Measurements from ENCODE around the gene PHKA1.
"Not testable (repeated sequence)": the region's sequence is repeated elsewhere in the genome, so short reads cannot be mapped to it uniquely, and the experiment has no call there.

Gene PHKA1

DNA sequence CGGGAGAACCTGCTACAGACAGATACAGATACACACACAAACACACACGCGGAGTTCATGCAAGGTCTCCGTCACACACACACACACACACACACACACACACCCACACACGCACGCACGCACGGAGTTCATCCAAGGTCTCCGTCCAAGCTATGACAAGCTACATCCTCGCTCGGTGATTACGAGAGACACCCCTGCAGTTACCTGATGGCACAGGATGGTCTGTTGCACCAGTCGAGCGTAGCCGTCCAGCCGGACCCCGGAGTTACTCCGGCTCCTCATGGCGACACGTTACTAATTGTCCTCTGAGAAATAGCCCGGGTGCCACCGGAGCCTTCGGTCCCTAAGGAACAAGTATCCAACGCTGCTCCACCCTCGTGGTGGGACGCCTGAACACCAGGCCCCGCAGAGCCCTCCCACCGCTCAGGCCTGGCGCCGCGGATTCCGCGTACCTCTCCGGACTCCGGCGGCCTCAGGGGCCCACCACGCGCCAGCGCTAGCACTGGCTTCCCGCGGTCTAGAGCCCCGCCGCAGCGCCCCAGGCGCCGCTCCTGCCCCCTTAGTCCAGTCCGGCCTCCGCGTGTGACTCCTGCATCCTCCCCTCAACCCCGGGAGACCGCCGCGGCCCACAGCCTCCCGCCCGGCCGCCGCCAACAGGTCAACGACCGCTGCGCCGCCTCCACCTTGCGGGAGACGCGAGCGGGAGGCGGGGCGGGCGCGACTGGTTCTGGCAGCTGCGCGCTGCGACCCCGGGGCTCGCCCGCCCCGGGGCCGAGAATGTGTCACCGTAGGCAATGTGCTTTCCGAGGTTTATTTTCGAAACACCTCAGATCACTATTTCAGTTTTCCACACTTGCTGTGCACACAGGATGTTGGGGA, at the start of gene PHKA1:
TSS of gene PHKA1 (minus strand) at position 708 of the 879 bp plus-strand sequence. CDS start at position 282, 426 bp downstream.
- not testable (repeated sequence) for DNase-seq

DNA sequence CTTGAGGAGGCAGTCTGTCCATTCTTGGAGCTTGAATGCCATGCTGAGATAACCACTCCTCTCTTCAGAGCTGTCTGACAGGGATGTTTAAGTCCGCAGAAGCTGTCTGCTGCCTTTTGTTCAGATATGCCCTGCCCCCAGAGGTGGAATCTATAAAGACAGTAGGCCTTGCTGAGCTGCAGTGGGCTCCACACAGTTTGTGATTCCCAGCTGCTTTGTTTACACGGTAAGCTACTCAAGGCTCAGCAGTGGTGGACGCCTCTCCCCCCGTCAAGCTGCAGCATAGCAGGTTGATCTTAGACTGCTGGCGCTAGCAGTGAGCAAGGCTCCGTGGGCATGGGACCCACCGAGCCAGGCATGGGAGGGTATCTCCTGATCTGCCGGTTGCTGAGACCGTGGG, 46.3 kb upstream of the PHKA1 start:
- DNase-seq = not testable (repeated sequence)

DNA sequence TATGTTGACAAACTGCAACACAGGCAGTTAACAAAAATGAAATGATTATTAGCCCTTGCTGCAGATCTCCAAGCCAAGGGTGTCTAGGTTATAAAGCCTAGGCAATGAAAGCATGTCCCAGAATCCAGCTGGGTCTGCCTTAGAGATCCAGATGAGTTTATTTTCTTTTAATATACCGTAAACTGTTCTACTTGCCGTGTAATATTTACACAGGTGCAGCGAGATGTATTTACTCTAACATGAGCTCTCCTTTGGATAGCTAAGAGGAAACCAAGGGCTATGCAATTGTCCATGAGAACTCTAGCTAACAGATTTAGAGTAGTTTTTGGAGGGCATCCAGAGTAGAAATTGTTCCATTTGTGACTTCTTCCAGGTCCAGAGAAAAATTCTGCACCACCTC, 34.4 kb upstream of the PHKA1 start:
- DNase-seq = not testable (repeated sequence)

DNA sequence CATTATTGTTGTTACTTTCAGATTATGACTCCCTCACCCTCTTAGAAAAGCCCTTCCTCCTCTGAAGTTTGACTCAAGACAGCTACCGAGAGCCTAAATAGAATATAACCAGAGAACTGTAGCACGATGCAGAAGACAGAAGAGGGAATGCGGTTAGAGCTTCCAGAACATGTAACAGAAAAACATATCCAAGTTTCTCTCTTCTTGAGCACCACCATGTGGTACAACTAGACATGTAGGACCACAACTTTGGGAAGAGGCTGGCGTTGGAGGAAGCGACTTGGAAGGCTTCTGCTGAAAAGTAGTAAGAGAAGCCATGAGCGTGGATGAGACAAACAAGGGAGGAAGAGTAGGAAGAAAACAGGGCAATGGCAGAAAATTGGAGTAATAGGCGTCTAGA, 31.4 kb upstream of the PHKA1 start:
- DNase-seq = not testable (repeated sequence)

DNA sequence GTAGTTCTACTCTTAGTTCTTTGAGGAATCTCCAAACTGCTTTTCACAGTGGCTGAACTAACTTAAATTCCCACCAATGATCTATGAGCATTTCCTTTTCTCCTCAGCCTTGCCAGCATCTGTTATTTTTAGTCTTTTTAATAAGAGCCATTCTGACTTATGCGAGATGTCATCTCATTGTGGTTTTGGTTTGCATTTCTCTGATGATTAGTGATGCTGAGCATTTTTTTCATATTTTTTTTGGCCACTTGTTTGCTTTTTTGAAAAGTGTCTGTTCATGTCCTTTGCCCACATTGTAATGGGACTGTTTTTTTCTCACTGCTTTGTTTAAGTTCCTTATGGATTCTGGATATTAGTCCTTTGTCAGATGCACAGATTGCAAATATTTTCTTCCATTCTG, 21.5 kb upstream of the PHKA1 start:
- no peak for DNase-seq

DNA sequence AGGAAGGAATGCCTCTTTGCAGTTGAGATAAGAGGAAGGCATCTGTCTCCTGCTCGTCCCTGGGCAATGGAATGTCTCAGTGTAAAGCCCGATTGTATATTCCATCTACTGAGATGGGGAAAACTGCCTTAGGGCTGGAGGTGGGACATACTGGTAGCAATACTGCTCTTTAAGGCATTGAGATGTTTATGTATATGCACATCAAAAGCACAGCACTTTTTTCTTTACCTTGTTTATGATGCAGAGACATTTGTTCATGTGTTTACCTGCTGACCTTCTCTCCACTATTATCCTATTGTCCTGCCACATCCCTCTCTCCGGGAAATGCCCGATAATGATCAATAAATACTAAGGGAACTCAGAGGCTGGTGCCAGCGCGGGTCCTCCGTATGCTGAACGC, 19.5 kb upstream of the PHKA1 start:
- DNase-seq = not testable (repeated sequence)

DNA sequence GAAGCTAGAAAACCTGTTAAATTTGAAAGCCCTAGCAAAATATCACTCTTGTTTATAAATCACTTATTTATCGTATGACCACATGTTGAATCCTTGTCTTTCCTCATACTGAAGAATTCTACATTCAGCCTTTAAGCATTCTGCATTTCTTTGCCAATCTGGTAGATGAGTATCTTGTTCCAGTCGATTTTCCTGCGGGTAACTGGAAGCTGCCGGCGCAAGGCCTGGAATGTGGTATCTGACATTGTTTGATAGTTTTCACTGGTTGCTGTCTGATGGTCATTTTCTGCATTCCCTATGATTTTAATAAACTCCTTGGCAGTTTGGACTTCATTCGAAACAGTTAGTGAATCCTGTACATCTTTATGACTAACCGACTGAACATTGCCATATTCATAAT, 13.7 kb upstream of the PHKA1 start:
- DNase-seq = no peak

DNA sequence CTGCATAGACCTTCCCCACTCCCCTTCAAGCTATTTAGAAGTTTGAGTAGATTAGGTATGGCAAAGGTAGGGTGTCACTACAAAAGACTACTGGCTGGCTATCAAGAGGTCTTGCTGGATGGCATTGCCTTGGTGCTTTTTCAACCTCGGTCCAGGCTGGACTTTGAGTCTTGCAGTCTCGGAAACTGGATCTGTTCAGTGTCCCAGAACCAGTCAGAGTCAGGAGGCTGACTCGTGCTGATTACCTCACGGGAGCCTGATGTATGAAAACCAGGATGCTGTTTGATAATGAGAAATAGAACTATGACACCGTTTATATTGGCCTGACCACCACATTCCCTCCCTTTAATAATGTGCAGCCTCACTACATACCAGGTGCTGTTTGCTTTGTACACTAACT, 2.7 kb upstream of the PHKA1 start:
- DNase-seq = no peak

DNA sequence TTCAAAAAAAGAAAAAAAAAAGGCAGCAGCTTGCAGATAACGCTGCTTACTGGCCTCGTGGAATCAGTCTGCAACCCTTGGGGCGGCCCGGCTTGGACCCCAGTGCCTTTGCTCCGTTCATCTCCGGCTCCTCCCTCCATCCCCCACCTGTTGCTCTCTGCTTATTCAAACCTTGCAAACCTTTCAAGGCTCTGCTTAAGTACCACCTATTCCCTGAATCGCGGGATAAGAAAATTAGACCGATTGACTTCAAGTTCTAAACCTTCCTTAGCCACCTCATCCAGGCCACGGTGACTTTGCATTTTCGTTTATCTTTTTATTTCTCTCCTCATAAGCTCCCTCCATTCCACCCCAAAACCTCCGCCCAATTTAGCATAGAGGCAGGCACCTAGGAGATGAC, 1.4 kb upstream of the PHKA1 start:
- DNase-seq = no peak

DNA sequence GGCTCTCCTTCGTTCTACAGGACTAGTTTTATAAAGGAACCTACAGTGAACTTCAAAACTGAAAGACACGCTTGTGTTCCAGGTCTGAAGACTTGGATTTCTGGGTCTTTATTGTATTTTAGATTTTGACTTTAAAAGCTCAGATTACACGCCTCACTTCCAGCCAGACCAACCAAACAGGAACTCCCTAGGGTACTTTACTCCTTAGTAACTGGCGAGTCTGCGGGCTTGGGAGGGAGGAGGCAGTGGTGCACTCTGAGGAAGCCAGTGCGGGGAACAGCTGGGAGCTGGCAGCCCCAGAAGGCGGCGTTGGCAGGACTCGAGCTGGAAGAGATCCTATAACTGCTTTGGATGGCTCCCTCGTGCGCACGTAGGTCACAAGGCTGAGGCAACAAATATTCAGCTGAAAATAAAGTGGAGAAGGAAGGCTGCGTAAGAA, 391 bp upstream of the PHKA1 start:
- no peak for DNase-seq

DNA sequence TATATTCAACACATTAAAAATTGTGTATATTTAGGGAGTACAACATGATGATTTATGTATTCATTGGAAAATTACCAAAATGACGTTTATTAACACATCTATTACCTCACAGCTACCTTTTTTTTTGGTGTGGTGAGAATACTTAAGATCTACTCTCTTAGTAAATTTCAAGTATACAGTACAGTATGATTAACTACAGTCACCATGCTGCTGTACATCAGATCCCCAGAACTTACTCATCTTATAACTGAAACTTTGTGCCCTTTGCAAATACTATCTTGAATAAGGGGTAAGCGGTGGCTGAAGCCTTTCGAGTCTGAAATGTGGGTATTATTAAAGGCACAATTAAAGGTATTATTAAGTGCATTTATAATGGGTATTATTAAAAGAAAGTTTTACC, 976 bp downstream of the PHKA1 start:
- DNase-seq = no peak

DNA sequence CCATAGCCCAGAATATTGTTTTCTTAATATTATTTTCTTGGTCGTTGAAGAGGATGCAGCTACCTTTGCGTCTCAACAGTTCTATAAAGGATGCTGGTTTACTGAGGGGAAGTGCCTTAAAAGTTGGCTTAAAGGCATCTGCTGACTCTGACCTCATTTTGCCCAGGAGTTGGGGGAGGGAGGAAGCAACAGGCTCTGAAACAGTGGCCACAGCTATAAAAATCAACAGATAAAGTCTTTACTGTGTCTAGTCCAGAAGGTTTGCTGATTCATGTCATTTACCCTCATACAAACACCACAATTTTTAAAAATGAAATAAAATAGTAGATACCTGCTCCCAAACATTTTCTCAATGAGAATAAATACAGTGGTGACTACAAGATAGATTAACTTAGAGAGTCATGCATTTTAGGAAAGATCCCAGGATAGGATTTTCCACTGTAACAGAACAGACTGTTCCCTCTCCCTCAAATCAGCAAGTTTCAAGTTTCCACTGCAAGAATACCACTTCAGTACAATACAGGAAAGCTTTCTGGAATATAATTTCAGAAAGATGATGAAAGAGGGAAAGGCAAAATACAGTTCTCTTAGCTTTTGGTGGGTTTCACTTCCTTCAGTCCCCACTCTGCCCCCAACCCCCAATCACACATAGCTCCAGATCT, 1.9 kb downstream of the PHKA1 start:
- no peak for DNase-seq

DNA sequence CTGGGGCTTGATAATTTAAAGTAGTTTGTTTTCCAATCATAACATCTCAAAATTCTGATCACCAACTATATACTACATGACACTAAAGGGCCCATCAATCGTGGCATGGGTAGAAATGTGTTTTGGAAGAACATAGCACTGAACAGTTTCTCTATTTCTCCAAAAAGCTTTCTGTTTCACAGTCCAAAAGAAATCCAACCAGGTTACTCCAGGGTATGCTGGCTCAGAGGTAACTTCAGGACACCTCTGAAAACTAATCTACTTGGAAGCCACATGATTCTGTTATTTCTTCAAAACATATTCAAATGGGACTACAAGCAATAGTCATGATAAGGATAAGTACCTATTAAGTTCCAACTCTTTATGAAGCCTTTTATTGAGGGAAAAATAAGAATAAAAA, 8.3 kb downstream of the PHKA1 start:
- no peak for DNase-seq

DNA sequence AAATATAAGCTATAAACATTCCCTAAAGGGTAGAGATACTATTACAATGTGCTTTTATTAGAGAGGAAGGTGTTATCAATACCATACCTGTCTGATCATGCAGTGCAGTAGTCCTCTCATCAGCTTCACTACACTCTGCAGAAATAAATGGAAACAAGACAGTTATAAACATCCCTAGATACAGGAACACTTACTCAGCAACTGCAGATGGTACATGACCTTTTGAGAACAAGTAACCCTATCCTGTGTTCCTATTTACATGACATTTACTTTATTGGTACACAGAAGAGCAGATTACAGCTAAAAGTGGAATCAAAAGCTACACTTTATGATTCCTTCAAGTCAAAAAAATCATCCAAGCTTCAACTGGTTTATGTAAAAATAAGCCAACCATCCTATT, 9.0 kb downstream of the PHKA1 start:
- DNase-seq = no peak

DNA sequence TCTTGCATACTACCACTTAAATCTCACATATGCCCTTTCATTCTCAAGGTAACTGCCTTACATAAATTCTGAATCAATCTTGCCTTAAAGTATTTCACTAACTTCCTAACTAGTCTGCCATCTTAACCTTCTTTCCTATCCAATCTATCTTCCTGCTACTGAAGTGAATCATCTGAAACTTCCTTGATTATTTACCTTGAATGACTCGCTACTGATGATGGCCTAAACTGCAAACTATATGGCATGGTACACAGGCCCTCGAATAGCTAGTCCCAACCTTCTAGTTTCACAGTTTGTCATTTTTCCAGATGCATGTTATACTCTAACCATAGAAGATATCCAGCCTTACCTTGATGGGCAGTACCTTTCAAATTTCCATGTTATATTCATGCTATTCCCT, 19.9 kb downstream of the PHKA1 start:
- no peak for DNase-seq

DNA sequence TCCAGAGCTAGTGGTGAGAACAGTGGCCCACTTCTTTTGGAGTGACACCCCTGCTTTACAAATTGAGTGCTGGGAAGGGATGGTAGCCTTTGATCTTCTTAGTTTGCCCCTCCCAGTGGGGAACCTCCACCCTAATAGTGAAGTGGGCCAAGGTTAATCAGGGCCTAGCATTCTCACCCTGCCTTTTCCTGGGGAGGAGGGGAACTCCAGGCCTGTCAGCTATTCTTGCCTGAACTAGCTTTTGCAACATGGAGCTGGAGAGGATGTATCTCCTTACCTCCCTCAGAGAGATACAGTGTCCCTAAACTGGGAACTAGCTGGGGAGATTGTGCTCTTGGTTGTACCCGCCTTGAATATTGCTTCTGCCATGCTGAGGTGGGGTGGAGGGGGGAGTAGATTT, 20.6 kb downstream of the PHKA1 start:
- no peak for DNase-seq

DNA sequence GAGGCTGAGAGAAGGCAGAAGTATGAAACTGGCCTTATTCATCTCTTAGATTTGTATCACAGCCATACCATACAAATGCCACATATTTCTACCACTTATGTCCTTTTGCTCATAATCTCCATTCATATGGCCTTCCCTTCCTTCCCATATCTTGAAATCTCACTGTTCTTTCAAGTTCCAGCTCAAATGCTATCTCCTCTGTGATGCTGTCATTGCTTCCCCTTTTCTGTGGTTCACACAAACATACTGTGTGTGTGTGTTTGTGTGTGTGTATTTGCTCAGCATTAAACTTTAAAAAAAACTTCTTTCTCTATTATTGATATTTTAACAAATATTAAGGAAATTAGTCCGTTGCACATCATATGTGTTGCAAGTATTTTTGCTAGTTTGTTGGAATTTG, 26.7 kb downstream of the PHKA1 start:
- DNase-seq = no peak

DNA sequence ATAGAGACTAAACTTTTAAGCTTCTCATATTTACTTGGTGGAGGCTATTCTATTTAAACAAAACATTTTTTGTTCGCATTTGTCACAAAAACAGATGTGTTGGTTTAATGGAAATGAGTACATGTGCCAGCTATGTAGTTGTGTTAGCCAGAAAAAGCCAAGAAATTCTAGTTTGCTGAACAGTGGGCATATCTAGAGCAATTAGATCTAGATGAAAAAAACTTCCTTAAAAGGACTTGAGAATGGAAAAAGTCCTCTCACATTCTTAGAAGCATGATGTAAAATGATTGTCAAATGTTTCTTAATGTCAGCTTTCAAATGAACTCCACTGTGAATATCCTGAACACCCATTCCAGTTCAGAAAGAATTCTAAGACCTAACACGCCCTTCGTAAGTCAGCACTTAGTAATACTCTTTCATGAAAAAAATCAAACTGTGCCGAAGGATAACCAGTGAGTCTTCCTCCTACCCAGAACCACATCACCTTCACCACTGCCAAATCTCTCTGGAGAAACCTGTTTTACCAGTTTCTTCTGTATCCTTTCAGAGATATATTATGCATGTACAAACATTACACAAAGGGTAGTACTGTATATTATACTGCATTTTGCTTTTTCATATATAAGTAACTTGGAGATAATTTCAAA, 28.2 kb downstream of the PHKA1 start:
- no peak for DNase-seq

DNA sequence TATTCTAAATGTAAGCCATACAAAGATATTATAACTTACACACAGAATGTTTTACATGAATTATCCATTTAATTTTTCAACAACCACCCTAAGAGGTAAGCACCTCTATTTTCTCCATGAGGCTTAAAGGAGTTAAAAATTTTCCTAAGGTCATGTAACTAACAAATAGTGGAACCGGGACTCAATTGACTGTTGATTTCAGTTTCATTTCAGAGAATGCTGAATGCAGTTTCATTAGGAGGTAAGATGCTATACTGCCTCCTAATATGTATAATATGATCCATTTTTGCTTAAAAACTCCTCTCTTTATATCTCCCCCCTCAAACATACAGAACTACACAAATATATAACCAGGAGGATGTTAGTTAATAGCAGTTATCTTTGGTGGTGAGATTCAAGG, 29.1 kb downstream of the PHKA1 start:
- no peak for DNase-seq

DNA sequence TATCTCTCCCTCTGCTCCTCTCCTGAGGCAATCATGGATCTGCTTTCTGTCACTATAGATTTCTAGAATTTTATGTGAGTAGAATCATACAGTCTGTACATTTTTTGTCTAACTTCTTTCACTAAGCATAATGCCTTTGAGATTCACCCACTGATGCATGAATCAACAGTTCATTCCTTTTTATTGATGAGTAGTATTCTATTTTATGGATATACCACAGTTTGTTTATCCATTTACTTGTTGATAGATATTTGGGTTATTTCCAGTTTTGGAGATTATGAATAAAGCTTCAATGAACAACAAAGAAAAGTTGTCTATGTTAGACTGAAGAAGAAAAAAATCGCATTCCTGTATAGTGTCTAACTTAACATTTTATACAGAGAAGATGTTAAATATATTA, 30.5 kb downstream of the PHKA1 start:
- no peak for DNase-seq

DNA sequence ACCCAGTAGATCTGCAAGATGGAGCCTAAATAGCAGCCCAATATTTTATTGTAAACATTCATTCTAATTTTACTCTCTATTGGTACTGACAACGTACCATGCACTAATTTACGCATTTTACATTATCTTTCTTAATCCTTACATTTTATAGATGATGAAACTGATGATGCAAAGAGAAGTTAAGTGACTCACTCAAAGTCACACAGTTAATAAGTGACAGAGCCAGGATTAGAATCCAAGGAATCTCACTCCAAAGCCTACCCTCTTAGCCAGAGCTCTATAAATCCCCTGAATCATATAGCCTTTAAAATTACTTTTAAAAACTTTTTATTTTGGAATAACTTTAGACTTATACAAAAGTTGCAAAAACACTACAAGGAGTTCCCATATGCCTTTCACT, 37.6 kb downstream of the PHKA1 start:
- DNase-seq = no peak

DNA sequence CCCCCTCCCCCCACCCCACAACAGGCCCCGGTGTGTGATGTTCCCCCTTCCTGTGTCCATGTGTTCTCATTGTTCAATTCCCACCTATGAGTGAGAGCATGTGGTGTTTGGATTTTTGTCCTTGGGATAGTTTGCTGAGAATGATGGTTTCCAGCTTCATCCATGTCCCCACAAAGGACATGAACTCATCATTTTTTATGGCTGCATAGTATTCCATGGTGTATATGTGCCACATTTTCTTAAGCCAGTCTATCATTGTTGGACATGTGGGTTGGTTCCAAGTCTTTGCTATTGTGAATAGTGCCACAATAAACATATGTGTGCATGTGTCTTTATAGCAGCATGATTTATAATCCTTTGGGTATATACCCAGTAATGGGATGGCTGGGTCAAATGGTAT, 40.2 kb downstream of the PHKA1 start:
- not testable (repeated sequence) for DNase-seq

DNA sequence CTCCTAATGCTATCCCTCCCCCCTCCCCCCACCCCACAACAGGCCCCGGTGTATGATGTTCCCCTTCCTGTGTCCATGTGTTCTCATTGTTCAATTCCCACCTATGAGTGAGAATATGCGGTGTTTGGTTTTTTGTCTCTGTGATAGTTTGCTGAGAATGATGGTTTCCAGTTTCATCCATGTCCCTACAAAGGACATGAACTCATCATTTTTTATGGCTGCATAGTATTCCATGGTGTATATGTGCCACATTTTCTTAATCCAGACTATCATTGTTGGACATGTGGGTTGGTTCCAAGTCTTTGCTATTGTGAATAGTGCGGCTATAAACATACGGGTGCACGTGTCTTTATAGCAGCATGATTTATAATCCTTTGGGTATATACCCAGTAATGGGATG, 44.6 kb downstream of the PHKA1 start:
- DNase-seq = not testable (repeated sequence)

DNA sequence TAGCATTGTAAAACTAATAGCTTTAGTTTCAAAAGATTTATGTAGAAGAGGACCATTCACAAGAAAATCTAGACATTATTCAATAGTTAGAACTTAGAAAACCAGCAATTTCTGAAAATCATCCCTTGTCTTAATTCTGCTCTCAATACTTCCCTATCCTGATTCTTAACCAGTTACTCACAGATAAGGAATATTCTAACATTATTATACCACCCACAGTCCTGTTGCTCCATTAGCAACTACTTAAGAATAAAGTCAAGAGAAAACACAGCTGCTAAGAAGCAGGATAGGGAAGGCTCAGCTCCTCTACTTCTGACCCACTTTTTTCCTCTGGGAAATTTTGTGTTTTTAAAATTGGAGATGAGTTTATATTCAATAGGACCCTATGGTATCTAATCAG, 47.7 kb downstream of the PHKA1 start:
- no peak for DNase-seq
